Ovary (tissue), 3 donors: Measurements from ENCODE around the gene HK3.

Source experiments
- CTCF ChIP-seq, 3 donors: fragments of 450-650 bp in 2 of 3; fragments of 200-600 bp in 1 of 3; IDR thresholded peaks; one replicate each; pipeline versions ENCODE4 v1.5.1 to v1.8.0; 2016 to 2022; ENCODE audit warnings: antibody characterized with exemption in 3 of 3, mild to moderate bottlenecking in 1 of 3
- EP300 ChIP-seq: sonication (generic); formaldehyde crosslinking; IDR thresholded peaks from one replicate; pipeline ENCODE4 v1.6.1; 2017; ENCODE audit warnings: antibody characterized with exemption
- POLR2A ChIP-seq: fragments of 450-650 bp; IDR thresholded peaks from one replicate; pipeline ENCODE4 v1.6.1; 2017; ENCODE audit warnings: antibody characterized with exemption, mild to moderate bottlenecking, moderate library complexity
- donor health status: DM: no; HTN: no; CAD: no.

GRCh38 chr5:176831425-176831824 is 67.7 kb downstream of the HK3 start:
- TF ChIP-seq CTCF (IDR thresholded peaks at IDR 0.05) (no peak), POLR2A (no peak), EP300 (no peak)
